ENCODE measurements around the gene ASB2. TPM values are rescaled to one million over a fixed set of nuclear protein-coding genes. Genes with fewer than 3 reads are reported as not detected.
A peak's percentile ranks its signal among the peaks of the same experiment; 100 is the strongest.

Gene ASB2
- total RNA-seq, 2 experiments from 2014 or later, result 2.4 to 2.5 TPM

GRCh38 chr14:93987815-93988476, 11.6 kb upstream of the ASB2 start:
- Mint-ChIP-seq H3K9me3 (no peaks in the 10 kb centered on the region), H3K4me3 (no peak overlapping the region), H3K27ac (no peak overlapping the region), H3K36me3 (ENCODE audit: low read depth) (no peaks in the 10 kb centered on the region), H3K27me3 (ENCODE audit: low read depth) (no peaks in the 10 kb centered on the region), H3K4me1 (ENCODE audit: low read depth) (peaks cover 2% of the 10 kb centered on the region)
- no peak for DNase-seq
- CTCF ChIA-PET, result no interaction called here
- intact Hi-C loops (cut with micrococcal nuclease), result no loop called here

- H3K9me3 Mint-ChIP-seq, result no peaks in the 10 kb centered on the region
- intact Hi-C loops (cut with micrococcal nuclease), result no loop called here
- CTCF ChIA-PET, result no interaction called here
- H3K27me3 Mint-ChIP-seq (ENCODE audit: low read depth), result no peaks in the 10 kb centered on the region
- DNase-seq, result no peak
- H3K4me3 Mint-ChIP-seq, result no peak overlapping the region
- H3K4me1 Mint-ChIP-seq (ENCODE audit: low read depth), result peaks cover 2% of the 10 kb centered on the region
- H3K27ac Mint-ChIP-seq, result no peak overlapping the region
- no peaks in the 10 kb centered on the region for H3K36me3 Mint-ChIP-seq (ENCODE audit: low read depth)
Observed at GRCh38 chr14:93987376-93987775, 11.0 kb upstream of the ASB2 start.

GRCh38 chr14:93986955-93987354, 10.6 kb upstream of the ASB2 start:
- Mint-ChIP-seq H3K36me3 (ENCODE audit: low read depth) (no peaks in the 10 kb centered on the region), H3K4me3 (no peak overlapping the region), H3K27ac (no peak overlapping the region), H3K9me3 (no peaks in the 10 kb centered on the region), H3K27me3 (ENCODE audit: low read depth) (no peaks in the 10 kb centered on the region), H3K4me1 (ENCODE audit: low read depth) (peaks cover 2% of the 10 kb centered on the region)
- intact Hi-C loops (cut with micrococcal nuclease), result no loop called here
- no peak for DNase-seq
- CTCF ChIA-PET, result interaction anchor here (0.6 kb wide), 1 partner anchor 11 kb away, joined by 3 read pairs; no protein-coding TSS in a partner anchor

- CTCF ChIA-PET, result interaction anchor here (1.0 to 3.9 kb wide), 4 partner anchors 10 to 51 kb away, joined by 3 to 24 read pairs (median 4); no protein-coding TSS in a partner anchor
- no peak overlapping the region for H3K4me3 Mint-ChIP-seq
- no peaks in the 10 kb centered on the region for H3K27me3 Mint-ChIP-seq (ENCODE audit: low read depth)
- no peak overlapping the region for H3K27ac Mint-ChIP-seq
- intact Hi-C loops (cut with micrococcal nuclease), result no loop called here
- H3K4me1 Mint-ChIP-seq (ENCODE audit: low read depth), result peaks cover 10% of the 10 kb centered on the region
- DNase-seq, result no peak
- H3K36me3 Mint-ChIP-seq (ENCODE audit: low read depth), result no peaks in the 10 kb centered on the region
- no peaks in the 10 kb centered on the region for H3K9me3 Mint-ChIP-seq
Observed at GRCh38 chr14:93984987-93985410, 8.6 kb upstream of the ASB2 start.

- no peaks in the 10 kb centered on the region for H3K27me3 Mint-ChIP-seq (ENCODE audit: low read depth)
- no peak for DNase-seq
- peaks cover 2% of the 10 kb centered on the region for H3K36me3 Mint-ChIP-seq (ENCODE audit: low read depth)
- H3K9me3 Mint-ChIP-seq, result peaks cover 3% of the 10 kb centered on the region
- no peak overlapping the region for H3K4me3 Mint-ChIP-seq
- no peak overlapping the region for H3K27ac Mint-ChIP-seq
- intact Hi-C loops (cut with micrococcal nuclease), result no loop called here
- CTCF ChIA-PET, result interaction anchor here (0.9 to 4.4 kb wide), 5 partner anchors 8 to 152 kb away, joined by 3 to 28 read pairs (median 3); no protein-coding TSS in a partner anchor
- peaks cover 19% of the 10 kb centered on the region for H3K4me1 Mint-ChIP-seq (ENCODE audit: low read depth)
Observed at GRCh38 chr14:93984070-93984469, 7.7 kb upstream of the ASB2 start.

GRCh38 chr14:93982230-93983007, 6.0 kb upstream of the ASB2 start:
- H3K4me3 Mint-ChIP-seq, result no peak overlapping the region
- intact Hi-C loops (cut with micrococcal nuclease), result no loop called here
- no peaks in the 10 kb centered on the region for H3K27me3 Mint-ChIP-seq (ENCODE audit: low read depth)
- CTCF ChIA-PET, result interaction anchor here (0.7 to 4.4 kb wide), 6 partner anchors 10 to 45 kb away, joined by 3 to 28 read pairs (median 4); no protein-coding TSS in a partner anchor
- H3K36me3 Mint-ChIP-seq (ENCODE audit: low read depth), result peaks cover 10% of the 10 kb centered on the region
- no peak overlapping the region for H3K27ac Mint-ChIP-seq
- peaks cover 13% of the 10 kb centered on the region for H3K9me3 Mint-ChIP-seq
- no peak for DNase-seq
- peaks cover 36% of the 10 kb centered on the region for H3K4me1 Mint-ChIP-seq (ENCODE audit: low read depth)

GRCh38 chr14:93981316-93982229, 5.2 kb upstream of the ASB2 start:
- H3K4me3 Mint-ChIP-seq, result no peak overlapping the region
- H3K27me3 Mint-ChIP-seq (ENCODE audit: low read depth), result no peaks in the 10 kb centered on the region
- CTCF ChIA-PET, result interaction anchor here (1.1 to 4.4 kb wide), 4 partner anchors 18 to 45 kb away, joined by 4 to 28 read pairs (median 14); no protein-coding TSS in a partner anchor
- no peak for DNase-seq
- intact Hi-C loops (cut with micrococcal nuclease), result no loop called here
- H3K27ac Mint-ChIP-seq, result no peak overlapping the region
- H3K9me3 Mint-ChIP-seq, result peaks cover 22% of the 10 kb centered on the region
- H3K36me3 Mint-ChIP-seq (ENCODE audit: low read depth), result peaks cover 14% of the 10 kb centered on the region
- H3K4me1 Mint-ChIP-seq (ENCODE audit: low read depth), result peaks cover 44% of the 10 kb centered on the region

- H3K4me1 Mint-ChIP-seq (ENCODE audit: low read depth), result peaks cover 54% of the 10 kb centered on the region
Observed at GRCh38 chr14:93980456-93981201, 4.3 kb upstream of the ASB2 start.

GRCh38 chr14:93978735-93979134, 2.4 kb upstream of the ASB2 start:
- peaks cover 22% of the 10 kb centered on the region for H3K9me3 Mint-ChIP-seq
- H3K27me3 Mint-ChIP-seq (ENCODE audit: low read depth), result no peaks in the 10 kb centered on the region
- H3K36me3 Mint-ChIP-seq (ENCODE audit: low read depth), result peaks cover 15% of the 10 kb centered on the region
- intact Hi-C loops (cut with micrococcal nuclease), result loop anchor here (1.0 to 10.0 kb wide), 5 partner anchors 17 to 1286 kb away; partner anchors contain the start of gene BTBD7
- no peak for DNase-seq
- CTCF ChIA-PET, result interaction anchor here (0.7 to 3.5 kb wide), 11 partner anchors 8 to 85 kb away, joined by 3 to 31 read pairs (median 6); partner anchors contain the start of gene CCDC197
- H3K4me1 Mint-ChIP-seq (ENCODE audit: low read depth), result peaks cover 67% of the 10 kb centered on the region
- H3K27ac Mint-ChIP-seq, result peak overlapping the region; percentile 95
- H3K4me3 Mint-ChIP-seq, result no peak overlapping the region

More at GRCh38 chr14:93980456-93981201, 4.3 kb upstream of the ASB2 start:
- no peaks in the 10 kb centered on the region for H3K27me3 Mint-ChIP-seq (ENCODE audit: low read depth)
- peaks cover 22% of the 10 kb centered on the region for H3K9me3 Mint-ChIP-seq
- no peak overlapping the region for H3K4me3 Mint-ChIP-seq
- H3K27ac Mint-ChIP-seq, result peak overlapping the region; percentile 95
- intact Hi-C loops (cut with micrococcal nuclease), result no loop called here
- CTCF ChIA-PET, result interaction anchor here (4.4 kb wide), 1 partner anchor 40 kb away, joined by 28 read pairs; no protein-coding TSS in a partner anchor
- DNase-seq, result no peak
- H3K36me3 Mint-ChIP-seq (ENCODE audit: low read depth), result peaks cover 15% of the 10 kb centered on the region

GRCh38 chr14:93977790-93978581, 1.6 kb upstream of the ASB2 start:
- no peaks in the 10 kb centered on the region for H3K27me3 Mint-ChIP-seq (ENCODE audit: low read depth)
- H3K9me3 Mint-ChIP-seq, result peaks cover 22% of the 10 kb centered on the region
- H3K4me3 Mint-ChIP-seq, result no peak overlapping the region
- CTCF ChIA-PET, result interaction anchor here (0.7 to 3.5 kb wide), 11 partner anchors 8 to 85 kb away, joined by 3 to 31 read pairs (median 6); partner anchors contain the start of gene CCDC197
- H3K36me3 Mint-ChIP-seq (ENCODE audit: low read depth), result peaks cover 15% of the 10 kb centered on the region
- H3K27ac Mint-ChIP-seq, result peak overlapping the region; percentile 95
- H3K4me1 Mint-ChIP-seq (ENCODE audit: low read depth), result peaks cover 71% of the 10 kb centered on the region
- intact Hi-C loops (cut with micrococcal nuclease), result loop anchor here (1.0 to 10.0 kb wide), 6 partner anchors 17 to 1287 kb away; partner anchors contain the start of genes BTBD7 and OTUB2
- DNase-seq, result peak; percentile 81

Measured in activated naive CD4-positive, alpha-beta T cell treated with anti-CD3 and anti-CD28 coated beads for 36 hours (primary cell).